HCT116 (cell line): ENCODE results near the gene SKAP1. TPM values are rescaled to one million over a fixed set of nuclear protein-coding genes. Genes with fewer than 3 reads are reported as not detected.

Experiments
- ATAC-seq: fragments of 200-7000 bp; cut with Tn5 transposase; 2 replicates; pipeline ENCODE4 v1.9.1; 2020; ENCODE audit warnings: mild to moderate bottlenecking, moderate library complexity
- BruUV-seq: library from RNA; stranded (reverse); fragments of 400-500 nt; replicated peaks from 2 replicates; lab custom pipeline; 2021; lab: Mats Ljungman, UMichigan
- CTCF ChIA-PET: fragments of 300-600 bp; sonication (Branson Sonifier 250); formaldehyde crosslinking; loops from one replicate; lab custom pipeline; 2021; ENCODE audit warnings: antibody characterized with exemption; lab: Charles Lee
- POLR2A ChIA-PET: fragments of 300-600, 350-600 bp; sonication (Branson Sonifier 250); formaldehyde crosslinking; loops from one replicate; lab custom pipeline; 2021; ENCODE audit warnings: antibody characterized with exemption; lab: Charles Lee
- RAD21 ChIA-PET, 2 experiments: fragments of 300-600 bp; sonication (Branson Sonifier 250); formaldehyde crosslinking; loops; one replicate each; lab custom pipeline; 2023; ENCODE audit warnings: low total read pairs in 2 of 2; ENCODE audit not compliant: uncharacterized antibody in 2 of 2, unreplicated experiment in 2 of 2, low non-redundant PET in 1 of 2; lab: Charles Lee
- DNase-seq: peaks from one replicate; pipeline ENCODE4 v3.0.0-alpha.2; 2010; ENCODE audit warnings: low read depth, low spot score
- H2AFZ ChIP-seq: fragments of 200-600 bp; shearing (Covaris generic), sonication (generic); 2 replicates; pipeline ENCODE4 v1.6.1; 2017; ENCODE audit warnings: low read depth, mixed run types, mixed read lengths, antibody characterized with exemption, low read length; ENCODE audit not compliant: poor library complexity, severe bottlenecking
- H3K27ac ChIP-seq: 2 replicates; pipeline ENCODE4 v1.5.1; 2012; ENCODE audit warnings: low read depth, low read length
- H3K27me3 ChIP-seq: fragments of 200-600 bp; sonication (generic); 2 replicates; pipeline ENCODE4 v1.6.1; 2016; ENCODE audit warnings: mixed run types, low read length, mixed read lengths; ENCODE audit not compliant: insufficient read depth
- H3K36me3 ChIP-seq, 2 experiments: fragments of 200-500 bp in 1 of 2; fragments of 200-600 bp in 1 of 2; sonication (Bioruptor generic) in 1 of 2; sonication (generic) in 1 of 2; 2 replicates each; pipeline versions ENCODE4 v1.5.1 to v1.6.1; 2014 to 2016; ENCODE audit warnings: low read length in 2 of 2, inconsistent platforms in 1 of 2, mixed read lengths in 1 of 2, mixed run types in 1 of 2; ENCODE audit not compliant: insufficient read depth in 2 of 2, control insufficient read depth in 1 of 2
- H3K4me1 ChIP-seq, 2 experiments: fragments of 200-600 bp in 1 of 2; sonication (generic) in 1 of 2; 2 replicates each; pipeline versions ENCODE4 v1.5.1 to v1.6.1; 2012 to 2017; ENCODE audit warnings: low read length in 2 of 2, inconsistent platforms in 1 of 2, mild to moderate bottlenecking in 1 of 2, mixed read lengths in 1 of 2, mixed run types in 1 of 2, moderate library complexity in 1 of 2; ENCODE audit not compliant: insufficient read depth in 2 of 2, control insufficient read depth in 1 of 2
- H3K4me2 ChIP-seq: fragments of 200-600 bp; sonication (generic); 2 replicates; pipeline ENCODE4 v1.6.1; 2017; ENCODE audit warnings: mixed run types, low read length, mixed read lengths
- H3K4me3 ChIP-seq, 2 experiments: fragments of 200-600 bp in 1 of 2; sonication (generic) in 1 of 2; replicated peaks in 1 of 2; 2 replicates each; pipeline ENCODE4 v1.5.1; 2011 to 2016; ENCODE audit warnings: low read length in 2 of 2, control low read depth in 1 of 2, low read depth in 1 of 2, mild to moderate bottlenecking in 1 of 2, mixed read lengths in 1 of 2, mixed run types in 1 of 2
- H3K79me2 ChIP-seq: fragments of 200-600 bp; sonication (generic); 2 replicates; pipeline ENCODE4 v1.6.1; 2017; ENCODE audit warnings: mild to moderate bottlenecking, mixed run types, low read length, moderate library complexity, mixed read lengths; ENCODE audit not compliant: insufficient read depth
- H3K9ac ChIP-seq: fragments of 200-600 bp; sonication (generic); 2 replicates; pipeline ENCODE4 v1.6.1; 2016; ENCODE audit warnings: low read length, mixed read lengths
- H3K9me2 ChIP-seq: fragments of 200-600 bp; sonication (generic), shearing (Covaris generic); 2 replicates; pipeline ENCODE4 v1.6.1; 2017; ENCODE audit warnings: mixed run types, mild to moderate bottlenecking, moderate library complexity; ENCODE audit not compliant: insufficient read depth
- H3K9me3 ChIP-seq, 2 experiments: fragments of 200-500 bp in 1 of 2; fragments of 200-600 bp in 1 of 2; sonication (Bioruptor generic) in 1 of 2; sonication (generic) in 1 of 2; 2 replicates each; pipeline ENCODE4 v1.6.1; 2014 to 2017; ENCODE audit warnings: low read length in 2 of 2, mixed read lengths in 2 of 2, inconsistent platforms in 1 of 2, low read depth in 1 of 2, mild to moderate bottlenecking in 1 of 2, mixed run types in 1 of 2, moderate library complexity in 1 of 2; ENCODE audit not compliant: control insufficient read depth in 1 of 2, insufficient read depth in 1 of 2
- H4K20me1 ChIP-seq: fragments of 200-600 bp; sonication (generic), shearing (Covaris generic); 2 replicates; pipeline ENCODE4 v1.6.1; 2017; ENCODE audit warnings: mixed run types, mild to moderate bottlenecking, moderate library complexity; ENCODE audit not compliant: insufficient read depth
- CEBPB ChIP-seq: IDR thresholded peaks from 2 replicates; pipeline ENCODE4 v1.6.1; 2012; ENCODE audit warnings: low read depth
- ELF1 ChIP-seq: IDR thresholded peaks from 2 replicates; pipeline ENCODE4 v1.6.1; 2012; ENCODE audit warnings: low read depth, borderline replicate concordance
- EZH2phosphoT487 ChIP-seq: fragments of 200-600 bp; IDR thresholded peaks from 2 replicates; pipeline ENCODE4 v1.6.1; 2018; ENCODE audit warnings: antibody characterized with exemption, borderline replicate concordance
- FOSL1 ChIP-seq: IDR thresholded peaks from 2 replicates; pipeline ENCODE4 v1.6.1; 2012; ENCODE audit warnings: low read depth
- JUND ChIP-seq: IDR thresholded peaks from 2 replicates; pipeline ENCODE4 v1.6.1; 2012
- POLR2A ChIP-seq: IDR thresholded peaks from 2 replicates; pipeline ENCODE4 v1.7.0; 2011; ENCODE audit warnings: borderline replicate concordance; ENCODE audit not compliant: insufficient read depth, insufficient read length; ENCODE audit errors: extremely low read depth
- POLR2AphosphoS5 ChIP-seq: IDR thresholded peaks from 2 replicates; pipeline ENCODE4 v1.6.1; 2011; ENCODE audit warnings: mild to moderate bottlenecking, low read depth, low read length, moderate library complexity
- RAD21 ChIP-seq: IDR thresholded peaks from 2 replicates; pipeline ENCODE4 v1.6.1; 2012; ENCODE audit warnings: low read depth, mild to moderate bottlenecking
- SIN3A ChIP-seq: IDR thresholded peaks from 2 replicates; pipeline ENCODE4 v1.6.1; 2012; ENCODE audit warnings: low read depth
- SRF ChIP-seq: IDR thresholded peaks from 2 replicates; pipeline ENCODE4 v1.6.1; 2012; ENCODE audit warnings: low read depth
- TCF7L2 ChIP-seq: IDR thresholded peaks from 2 replicates; pipeline ENCODE4 v1.7.0; 2011; ENCODE audit warnings: borderline replicate concordance, inconsistent platforms; ENCODE audit not compliant: insufficient read depth, insufficient read length; ENCODE audit errors: extremely low read depth
- ZFX ChIP-seq: fragments of 450-650 bp; IDR thresholded peaks from 2 replicates; pipeline ENCODE4 v1.6.1; 2017
- intact Hi-C: fragments of 100-400 bp; cut with micrococcal nuclease; formaldehyde crosslinking; loops from 2 replicates; pipeline ENCODE4 v1.10.0; 2022
- total RNA-seq: library from RNA; stranded (reverse); gene quantifications from one replicate; pipeline ENCODE4 v1.2.1, GENCODE V29; 2021; ENCODE audit not compliant: unreplicated experiment
- TF ChIP-seq, protein P1 (sequence below): IDR thresholded peaks from 2 replicates; pipeline ENCODE4 v1.6.1; 2012; ENCODE audit warnings: low read depth

Gene SKAP1
- total RNA-seq, 1 experiment from 2014 or later: 12.4 TPM

- H3K79me2 ChIP-seq: no peaks in the 10 kb centered on the region
- intact Hi-C loops: no loop called here
- H3K27me3 ChIP-seq: no peaks in the 10 kb centered on the region
- RAD21 ChIA-PET: interaction anchor here in 1 of 2 experiments (1.0 kb wide), 1 partner anchor 101 kb away, joined by 3 read pairs; no protein-coding TSS in a partner anchor
- no TSS peak for BruUV-seq
- H3K4me1 ChIP-seq: peaks cover 16 to 22% of the 10 kb centered on the region in 2 experiments
- H3K4me2 ChIP-seq: no peak overlapping the region
- ATAC-seq (no peak), DNase-seq (no peak)
- no peak overlapping the region for H3K9ac ChIP-seq
- POLR2A ChIA-PET: interaction anchor here (1.9 kb wide), 1 partner anchor 100 kb away, joined by 5 read pairs; no protein-coding TSS in a partner anchor
- no peaks in the 10 kb centered on the region for H4K20me1 ChIP-seq
- H3K36me3 ChIP-seq: peaks cover 18 to 20% of the 10 kb centered on the region in 2 experiments; a peak in 3 of 4 replicates
- H3K9me2 ChIP-seq: no peaks in the 10 kb centered on the region
- H2AFZ ChIP-seq: no peak overlapping the region
- TF ChIP-seq EZH2phosphoT487 (no peak), JUND (no peak), SIN3A (no peak), CEBPB (no peak), POLR2AphosphoS5 (no peak), RAD21 (no peak), SRF (no peak), FOSL1 (no peak)
- H3K9me3 ChIP-seq: no peaks in the 10 kb centered on the region
- no peak overlapping the region for H3K27ac ChIP-seq
- no peak overlapping the region for H3K4me3 ChIP-seq
- CTCF ChIA-PET: interaction anchor here (1.1 to 11.1 kb wide), 2 partner anchors 46 to 100 kb away, joined by 6 to 171 read pairs; no protein-coding TSS in a partner anchor
Measured at GRCh38 chr17:48125829-48126531, 304.0 kb downstream of the SKAP1 start.

DNA sequence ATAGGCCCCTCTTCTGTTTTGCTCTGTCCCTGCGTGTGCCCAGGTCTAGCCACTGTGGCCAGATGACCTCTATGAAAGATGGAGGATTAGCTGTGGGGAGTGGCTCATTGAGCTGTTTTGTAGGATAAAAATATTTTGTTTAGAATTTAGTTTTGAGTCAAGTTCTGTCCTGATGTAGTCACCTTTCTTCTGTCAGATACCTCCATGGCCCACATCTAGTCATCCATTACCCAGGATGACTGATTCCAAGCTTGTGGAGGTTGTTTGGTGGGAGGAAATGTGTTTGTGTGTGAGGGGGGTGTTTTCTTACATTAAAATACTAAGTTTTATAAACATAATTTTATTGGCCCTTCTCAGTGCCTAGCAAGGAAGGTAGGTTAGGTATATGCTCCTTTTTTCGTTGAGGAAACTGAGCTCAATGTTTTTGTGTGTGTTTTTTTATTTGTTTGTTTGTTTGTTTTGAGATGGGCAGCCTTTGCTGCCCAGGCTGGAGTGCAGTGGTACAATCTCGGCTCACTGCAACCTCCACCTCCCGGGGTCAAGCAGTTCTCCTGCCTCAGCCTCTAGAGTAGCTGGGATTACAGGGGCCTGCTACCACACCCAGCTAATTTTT, 306.1 kb downstream of the SKAP1 start:
- Histone ChIP-seq H3K4me1 (peaks cover 16 to 22% of the 10 kb centered on the region in 2 experiments), H3K36me3 (peaks cover 24 to 28% of the 10 kb centered on the region in 2 experiments; a peak in 3 of 4 replicates), H2AFZ (no peak overlapping the region), H3K9me2 (no peaks in the 10 kb centered on the region), H3K27ac (no peak overlapping the region), H3K27me3 (no peaks in the 10 kb centered on the region), H3K4me3 (no peak overlapping the region), H4K20me1 (no peaks in the 10 kb centered on the region), H3K9me3 (no peaks in the 10 kb centered on the region)
- intact Hi-C loops: no loop called here
- DNase-seq: no peak
- RAD21 ChIA-PET: no interaction called here
- no peak for TF ChIP-seq CEBPB
- TF ChIP-seq ZFX: no peak
- TF ChIP-seq ELF1: no peak
- TF ChIP-seq POLR2A: no peak
- TF ChIP-seq TCF7L2: no peak
- TF ChIP-seq, protein P1, sequence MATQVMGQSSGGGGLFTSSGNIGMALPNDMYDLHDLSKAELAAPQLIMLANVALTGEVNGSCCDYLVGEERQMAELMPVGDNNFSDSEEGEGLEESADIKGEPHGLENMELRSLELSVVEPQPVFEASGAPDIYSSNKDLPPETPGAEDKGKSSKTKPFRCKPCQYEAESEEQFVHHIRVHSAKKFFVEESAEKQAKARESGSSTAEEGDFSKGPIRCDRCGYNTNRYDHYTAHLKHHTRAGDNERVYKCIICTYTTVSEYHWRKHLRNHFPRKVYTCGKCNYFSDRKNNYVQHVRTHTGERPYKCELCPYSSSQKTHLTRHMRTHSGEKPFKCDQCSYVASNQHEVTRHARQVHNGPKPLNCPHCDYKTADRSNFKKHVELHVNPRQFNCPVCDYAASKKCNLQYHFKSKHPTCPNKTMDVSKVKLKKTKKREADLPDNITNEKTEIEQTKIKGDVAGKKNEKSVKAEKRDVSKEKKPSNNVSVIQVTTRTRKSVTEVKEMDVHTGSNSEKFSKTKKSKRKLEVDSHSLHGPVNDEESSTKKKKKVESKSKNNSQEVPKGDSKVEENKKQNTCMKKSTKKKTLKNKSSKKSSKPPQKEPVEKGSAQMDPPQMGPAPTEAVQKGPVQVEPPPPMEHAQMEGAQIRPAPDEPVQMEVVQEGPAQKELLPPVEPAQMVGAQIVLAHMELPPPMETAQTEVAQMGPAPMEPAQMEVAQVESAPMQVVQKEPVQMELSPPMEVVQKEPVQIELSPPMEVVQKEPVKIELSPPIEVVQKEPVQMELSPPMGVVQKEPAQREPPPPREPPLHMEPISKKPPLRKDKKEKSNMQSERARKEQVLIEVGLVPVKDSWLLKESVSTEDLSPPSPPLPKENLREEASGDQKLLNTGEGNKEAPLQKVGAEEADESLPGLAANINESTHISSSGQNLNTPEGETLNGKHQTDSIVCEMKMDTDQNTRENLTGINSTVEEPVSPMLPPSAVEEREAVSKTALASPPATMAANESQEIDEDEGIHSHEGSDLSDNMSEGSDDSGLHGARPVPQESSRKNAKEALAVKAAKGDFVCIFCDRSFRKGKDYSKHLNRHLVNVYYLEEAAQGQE: no peak
- TF ChIP-seq, all 23 proteins: peak for 0
- ChIA-PET CTCF (interaction anchor here (0.6 to 1.4 kb wide), 4 partner anchors 10 to 98 kb away, joined by 3 to 5 read pairs (median 4); no protein-coding TSS in a partner anchor), POLR2A (interaction anchor here (1.7 kb wide), 1 partner anchor 16 kb away, joined by 5 read pairs; the partner anchor contains the start of gene SNX11)
- no peak overlapping the region for H3K4me2 ChIP-seq
- BruUV-seq: no TSS peak
- no peaks in the 10 kb centered on the region for H3K79me2 ChIP-seq
- H3K9ac ChIP-seq: no peak overlapping the region
- no peak for ATAC-seq
